Right atrium auricular region (tissue), 2 donors: ENCODE results near the gene ARHGAP11B.
A peak's percentile ranks its signal among the peaks of the same experiment; 100 is the strongest.
"Not testable (repeated sequence)": the region's sequence is repeated elsewhere in the genome, so short reads cannot be mapped to it uniquely, and the experiment has no call there.

Experiments used
- DNase-seq: peaks from one replicate; pipeline ENCODE4 v3.0.0-alpha.2; 2019; ENCODE audit warnings: low spot score
- H3K27ac ChIP-seq, 2 donors: fragments of 200-600 bp; sonication (generic); 1 replicate in 1 of 2; 2 replicates in 1 of 2; pipeline ENCODE4 v1.5.1; 2016 to 2019
- H3K27me3 ChIP-seq, 2 donors: fragments of 200-600 bp; sonication (generic); one replicate each; pipeline versions ENCODE4 v1.5.1 to v1.6.0; 2017 to 2019
- H3K36me3 ChIP-seq: fragments of 200-600 bp; sonication (generic); one replicate; pipeline ENCODE4 v1.5.1; 2016
- H3K4me1 ChIP-seq, 2 donors: fragments of 200-600 bp; sonication (generic); one replicate each; pipeline versions ENCODE4 v1.5.1 to v1.6.0; 2017 to 2019
- H3K4me3 ChIP-seq, 2 donors: fragments of 200-600 bp; sonication (generic); 1 replicate in 1 of 2; 2 replicates in 1 of 2; pipeline ENCODE4 v1.5.1; 2017 to 2019; ENCODE audit warnings: mild to moderate bottlenecking in 1 of 2, moderate library complexity in 1 of 2
- H3K9me3 ChIP-seq, 2 donors: fragments of 200-600 bp; sonication (generic); one replicate each; pipeline ENCODE4 v1.5.1; 2019
- TF ChIP-seq, protein P1 (sequence below), 2 donors: fragments of 200-600 bp; sonication (generic); IDR thresholded peaks; one replicate each; pipeline ENCODE4 v1.5.1; 2019; ENCODE audit warnings: antibody characterized with exemption in 2 of 2

The ARHGAP11B gene

DNA sequence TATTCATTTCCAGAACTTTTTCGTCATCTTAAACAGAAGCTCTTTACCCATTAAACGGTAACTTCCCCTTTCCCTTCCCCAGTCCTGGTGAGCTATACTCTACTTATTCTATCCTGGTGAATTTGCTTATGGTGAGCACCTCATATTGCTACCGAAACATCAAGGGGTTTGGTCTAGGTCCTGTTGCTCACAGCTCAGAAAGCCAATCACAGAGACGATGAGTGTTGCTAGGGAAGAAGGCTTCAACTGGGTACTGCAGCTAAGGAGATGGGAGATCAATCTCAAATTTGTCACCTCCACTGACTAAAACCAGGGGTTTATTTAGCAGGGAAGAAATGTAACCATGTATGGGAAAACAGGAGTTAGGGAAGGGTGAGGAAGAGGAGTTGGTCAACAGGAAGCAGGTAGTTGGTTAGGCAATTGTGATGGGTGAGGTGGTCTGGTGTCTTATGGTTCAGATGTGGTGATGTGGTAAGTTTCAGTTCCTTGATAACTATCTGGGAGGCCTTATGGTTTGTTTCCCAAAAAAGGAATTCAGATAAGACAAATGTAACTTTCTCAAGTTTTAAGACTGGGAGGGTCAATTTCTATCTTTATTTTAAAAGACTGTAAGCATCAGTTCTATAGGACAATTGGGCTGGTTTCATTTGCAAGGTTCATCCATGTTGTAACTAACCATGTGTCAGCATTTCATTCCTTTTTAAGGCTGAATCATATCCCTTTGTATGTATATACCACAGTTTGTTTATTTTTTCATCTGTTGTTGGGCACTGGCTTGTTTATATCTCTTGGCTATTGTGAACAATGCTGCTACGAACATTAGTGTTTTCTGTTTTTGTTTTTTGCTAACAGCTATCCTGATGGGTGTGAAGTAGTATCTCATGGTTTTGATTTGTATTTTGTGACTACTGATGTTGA, 24.3 kb downstream of the ARHGAP11B start:
- no peak for DNase-seq
- Histone ChIP-seq H3K27me3 (no peaks in the 10 kb centered on the region), H3K4me1 (no peaks in the 10 kb centered on the region), H3K4me3 (no peak overlapping the region), H3K9me3 (no peaks in the 10 kb centered on the region), H3K27ac (no peak overlapping the region), H3K36me3 (no peaks in the 10 kb centered on the region)
- TF ChIP-seq, protein P1, sequence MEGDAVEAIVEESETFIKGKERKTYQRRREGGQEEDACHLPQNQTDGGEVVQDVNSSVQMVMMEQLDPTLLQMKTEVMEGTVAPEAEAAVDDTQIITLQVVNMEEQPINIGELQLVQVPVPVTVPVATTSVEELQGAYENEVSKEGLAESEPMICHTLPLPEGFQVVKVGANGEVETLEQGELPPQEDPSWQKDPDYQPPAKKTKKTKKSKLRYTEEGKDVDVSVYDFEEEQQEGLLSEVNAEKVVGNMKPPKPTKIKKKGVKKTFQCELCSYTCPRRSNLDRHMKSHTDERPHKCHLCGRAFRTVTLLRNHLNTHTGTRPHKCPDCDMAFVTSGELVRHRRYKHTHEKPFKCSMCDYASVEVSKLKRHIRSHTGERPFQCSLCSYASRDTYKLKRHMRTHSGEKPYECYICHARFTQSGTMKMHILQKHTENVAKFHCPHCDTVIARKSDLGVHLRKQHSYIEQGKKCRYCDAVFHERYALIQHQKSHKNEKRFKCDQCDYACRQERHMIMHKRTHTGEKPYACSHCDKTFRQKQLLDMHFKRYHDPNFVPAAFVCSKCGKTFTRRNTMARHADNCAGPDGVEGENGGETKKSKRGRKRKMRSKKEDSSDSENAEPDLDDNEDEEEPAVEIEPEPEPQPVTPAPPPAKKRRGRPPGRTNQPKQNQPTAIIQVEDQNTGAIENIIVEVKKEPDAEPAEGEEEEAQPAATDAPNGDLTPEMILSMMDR (IDR thresholded peaks at IDR 0.05), result no peak

DNA sequence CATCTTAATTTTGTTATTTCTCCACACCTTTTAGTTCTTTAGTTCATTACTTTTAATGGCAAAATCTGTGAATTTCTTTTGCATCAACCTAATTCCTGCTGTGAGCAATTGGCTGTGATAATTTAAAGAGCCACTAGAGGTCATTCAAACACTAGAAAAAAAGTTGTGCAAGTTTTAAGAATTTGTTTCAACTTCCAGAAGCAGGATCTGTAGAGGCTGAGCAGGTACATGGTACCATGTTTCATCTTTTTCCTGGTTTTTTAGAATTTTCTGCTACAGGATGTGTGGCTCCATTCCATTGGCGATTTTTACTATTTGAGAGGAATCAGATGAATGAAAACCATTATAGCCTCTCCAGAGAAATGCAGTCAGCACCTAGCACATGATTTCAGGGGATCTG, 35.2 kb downstream of the ARHGAP11B start:
- H3K4me3 ChIP-seq, H3K4me1 ChIP-seq, DNase-seq, H3K36me3 ChIP-seq, H3K27ac ChIP-seq, H3K9me3 ChIP-seq, H3K27me3 ChIP-seq: not testable (repeated sequence)
- TF ChIP-seq, protein P1 (IDR thresholded peaks at IDR 0.05), result peak; percentile 58 to 68

DNA sequence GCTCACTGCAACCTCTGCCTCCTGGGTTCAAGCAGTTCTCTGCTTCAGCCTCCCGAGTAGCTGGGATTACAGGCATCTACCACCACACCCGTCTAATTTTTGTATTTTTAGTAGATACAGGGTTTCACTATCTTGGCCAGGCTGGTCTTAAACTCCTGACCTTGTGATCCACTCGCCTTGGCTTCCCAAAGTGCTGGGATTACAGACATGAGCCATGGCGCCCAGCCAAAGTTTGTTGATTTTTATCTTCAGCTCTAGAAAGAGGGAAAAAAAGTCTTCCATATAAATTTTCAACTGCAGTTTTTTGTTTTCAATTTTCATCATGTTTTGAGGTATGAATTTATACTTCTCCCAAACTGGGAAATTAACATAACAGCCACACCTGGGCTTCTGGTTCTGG, 43.7 kb downstream of the ARHGAP11B start:
- H3K4me1 ChIP-seq, H3K9me3 ChIP-seq, DNase-seq, H3K27ac ChIP-seq, H3K36me3 ChIP-seq, H3K27me3 ChIP-seq, H3K4me3 ChIP-seq: not testable (repeated sequence)

DNA sequence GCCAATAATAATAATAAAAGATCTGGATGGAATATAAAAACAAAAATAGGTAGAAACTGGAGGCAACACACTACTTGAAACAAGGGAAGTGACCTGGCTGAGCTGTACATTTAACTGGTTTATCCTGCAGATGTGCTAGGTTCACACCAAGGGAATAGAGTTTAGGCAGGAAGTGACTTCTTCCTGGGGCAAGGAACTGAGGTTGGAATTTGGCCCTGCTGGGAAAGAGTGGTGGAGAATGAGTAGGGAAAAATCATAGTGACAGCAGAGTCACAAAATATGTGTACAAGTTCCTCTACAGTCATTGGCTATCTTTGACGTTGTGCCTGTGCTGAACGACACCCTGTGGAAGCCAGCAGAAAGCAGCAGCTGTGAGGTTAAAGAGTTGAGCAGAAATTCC, 44.1 kb downstream of the ARHGAP11B start:
- TF ChIP-seq, protein P1 (IDR thresholded peaks at IDR 0.05), result no peak
- Histone ChIP-seq H3K27me3 (no peaks in the 10 kb centered on the region), H3K27ac (no peak overlapping the region), H3K4me1 (no peaks in the 10 kb centered on the region), H3K4me3 (no peak overlapping the region), H3K9me3 (no peaks in the 10 kb centered on the region), H3K36me3 (no peaks in the 10 kb centered on the region)
- no peak for DNase-seq

DNA sequence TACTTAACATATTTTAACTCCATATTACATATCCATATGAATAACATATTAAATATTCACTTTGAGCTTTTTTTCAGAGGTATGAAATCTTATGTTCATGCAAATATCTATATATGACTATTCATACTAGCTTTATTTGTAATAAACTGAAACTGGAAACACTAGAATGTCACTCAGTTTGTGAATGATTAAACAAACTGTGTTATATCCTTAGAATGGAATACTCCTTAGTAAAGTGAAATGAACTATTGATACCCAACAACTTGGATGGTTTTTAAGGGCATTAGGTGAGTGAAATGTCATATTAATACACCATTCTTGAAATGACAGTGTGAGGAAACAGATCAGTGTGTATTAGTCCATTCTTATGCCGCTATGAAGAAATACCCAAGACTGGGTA, 45.4 kb downstream of the ARHGAP11B start:
- no peak for DNase-seq
- no peaks in the 10 kb centered on the region for H3K4me1 ChIP-seq

DNA sequence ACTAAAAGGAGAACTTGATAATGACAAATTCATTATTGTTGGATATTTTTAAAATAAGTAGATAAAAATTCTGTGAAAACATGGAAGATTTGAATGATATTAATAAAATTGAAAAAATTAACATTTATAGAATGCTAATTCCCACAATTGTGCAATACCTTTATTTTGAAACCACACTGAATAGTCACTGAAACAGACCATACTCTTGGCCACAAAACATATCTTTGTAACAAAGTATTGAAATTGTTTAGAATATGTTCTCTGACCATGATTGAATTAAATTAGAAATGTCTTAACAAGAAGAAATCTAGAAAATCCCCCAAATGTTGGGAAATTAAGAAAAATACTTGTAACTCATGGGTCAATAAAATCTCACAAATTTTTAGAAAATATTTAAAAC, 49.2 kb downstream of the ARHGAP11B start:
- Histone ChIP-seq H3K27ac (no peak overlapping the region), H3K9me3 (no peaks in the 10 kb centered on the region), H3K27me3 (no peaks in the 10 kb centered on the region), H3K36me3 (no peaks in the 10 kb centered on the region), H3K4me3 (no peak overlapping the region), H3K4me1 (no peaks in the 10 kb centered on the region)
- DNase-seq, result no peak
- TF ChIP-seq, protein P1 (IDR thresholded peaks at IDR 0.05), result no peak

More for the DNA sequence above, 45.4 kb downstream of the ARHGAP11B start:
- no peaks in the 10 kb centered on the region for H3K9me3 ChIP-seq
- H3K36me3 ChIP-seq, result no peaks in the 10 kb centered on the region
- TF ChIP-seq, protein P1 (IDR thresholded peaks at IDR 0.05), result no peak
- no peak overlapping the region for H3K4me3 ChIP-seq
- no peak overlapping the region for H3K27ac ChIP-seq
- no peaks in the 10 kb centered on the region for H3K27me3 ChIP-seq

DNA sequence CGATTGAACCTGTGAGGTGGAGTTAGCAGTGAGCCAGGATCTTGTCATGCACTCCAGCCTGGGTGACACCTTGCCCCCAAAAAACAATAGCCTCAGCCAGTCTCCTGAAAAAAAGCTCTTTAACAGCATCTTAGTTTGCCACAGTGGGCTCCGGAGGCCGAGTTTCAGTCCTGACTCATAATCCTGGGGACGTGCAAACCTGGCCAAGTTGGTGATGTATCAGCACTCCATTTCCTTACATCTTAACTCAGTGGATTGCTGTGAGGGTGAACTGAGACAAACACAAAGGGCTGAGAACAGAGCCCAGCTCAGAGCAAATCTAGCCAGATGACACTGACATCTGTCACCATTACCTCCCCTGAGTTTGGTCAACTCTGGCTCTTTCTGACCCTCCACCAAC, 50.0 kb downstream of the ARHGAP11B start:
- H3K36me3 ChIP-seq, H3K9me3 ChIP-seq, DNase-seq, H3K27ac ChIP-seq, H3K27me3 ChIP-seq, H3K4me1 ChIP-seq, H3K4me3 ChIP-seq: not testable (repeated sequence)

DNA sequence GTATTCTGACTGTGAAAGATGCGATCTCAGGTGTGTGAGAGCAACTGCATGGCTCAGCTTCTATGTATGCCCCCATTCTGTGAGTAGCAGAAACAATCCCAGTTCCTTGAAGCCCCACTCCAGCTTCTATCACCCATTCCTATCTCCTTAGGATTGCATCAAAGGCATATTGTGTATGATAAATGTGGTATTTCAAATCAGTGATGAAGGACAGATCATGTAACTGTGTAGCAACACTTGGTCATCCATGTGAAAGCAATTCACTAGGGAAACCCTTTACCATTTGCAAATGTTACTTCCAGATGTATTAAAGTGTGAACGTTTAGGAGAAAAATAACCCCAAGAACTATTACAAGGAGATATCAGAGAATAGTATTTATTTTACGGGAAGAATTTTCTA, 55.1 kb downstream of the ARHGAP11B start:
- H3K4me3 ChIP-seq, H3K27ac ChIP-seq, H3K4me1 ChIP-seq, H3K9me3 ChIP-seq, H3K27me3 ChIP-seq, H3K36me3 ChIP-seq, DNase-seq: not testable (repeated sequence)

DNA sequence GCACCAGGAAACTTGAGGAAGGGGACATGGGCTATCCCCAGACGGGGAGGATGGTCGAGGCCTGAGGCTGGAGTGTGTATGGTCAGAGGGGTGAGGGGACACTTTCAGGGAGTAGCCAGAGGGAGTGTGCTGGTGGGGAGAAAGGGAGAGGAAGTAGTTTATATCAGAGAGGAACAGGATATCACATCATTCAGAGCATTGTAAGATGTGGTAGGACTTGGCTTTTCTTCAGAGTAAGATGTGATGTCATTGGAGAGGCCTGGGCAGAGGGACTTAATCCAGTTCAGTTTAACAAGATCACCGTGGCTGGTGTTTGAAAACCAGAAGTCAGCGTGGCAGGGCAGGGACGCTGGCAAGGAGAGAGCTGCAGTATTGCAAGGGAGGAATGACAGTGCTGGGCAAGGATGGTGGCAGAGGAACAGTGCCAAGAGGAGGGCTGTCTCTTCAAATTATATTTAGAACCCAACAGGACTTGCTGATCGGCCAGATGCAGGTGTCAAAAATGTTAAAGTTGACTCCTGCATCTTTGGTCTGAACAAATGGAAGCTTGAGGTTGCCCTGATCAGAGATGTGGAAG, 59.9 kb downstream of the ARHGAP11B start:
- not testable (repeated sequence) for H3K9me3 ChIP-seq, H3K27ac ChIP-seq, H3K4me3 ChIP-seq, H3K4me1 ChIP-seq, H3K27me3 ChIP-seq, DNase-seq, H3K36me3 ChIP-seq
